Activated T-cell treated with anti-CD3 and anti-CD28 coated beads for 4 hours (primary cell): ENCODE measurements around the gene RAB28.
"Not testable (repeated sequence)": the region's sequence is repeated elsewhere in the genome, so short reads cannot be mapped to it uniquely, and the experiment has no call there.

Experiments
- DNase-seq: peaks from one replicate; pipeline ENCODE4 v3.0.0-alpha.2; 2020

RAB28 gene

DNA sequence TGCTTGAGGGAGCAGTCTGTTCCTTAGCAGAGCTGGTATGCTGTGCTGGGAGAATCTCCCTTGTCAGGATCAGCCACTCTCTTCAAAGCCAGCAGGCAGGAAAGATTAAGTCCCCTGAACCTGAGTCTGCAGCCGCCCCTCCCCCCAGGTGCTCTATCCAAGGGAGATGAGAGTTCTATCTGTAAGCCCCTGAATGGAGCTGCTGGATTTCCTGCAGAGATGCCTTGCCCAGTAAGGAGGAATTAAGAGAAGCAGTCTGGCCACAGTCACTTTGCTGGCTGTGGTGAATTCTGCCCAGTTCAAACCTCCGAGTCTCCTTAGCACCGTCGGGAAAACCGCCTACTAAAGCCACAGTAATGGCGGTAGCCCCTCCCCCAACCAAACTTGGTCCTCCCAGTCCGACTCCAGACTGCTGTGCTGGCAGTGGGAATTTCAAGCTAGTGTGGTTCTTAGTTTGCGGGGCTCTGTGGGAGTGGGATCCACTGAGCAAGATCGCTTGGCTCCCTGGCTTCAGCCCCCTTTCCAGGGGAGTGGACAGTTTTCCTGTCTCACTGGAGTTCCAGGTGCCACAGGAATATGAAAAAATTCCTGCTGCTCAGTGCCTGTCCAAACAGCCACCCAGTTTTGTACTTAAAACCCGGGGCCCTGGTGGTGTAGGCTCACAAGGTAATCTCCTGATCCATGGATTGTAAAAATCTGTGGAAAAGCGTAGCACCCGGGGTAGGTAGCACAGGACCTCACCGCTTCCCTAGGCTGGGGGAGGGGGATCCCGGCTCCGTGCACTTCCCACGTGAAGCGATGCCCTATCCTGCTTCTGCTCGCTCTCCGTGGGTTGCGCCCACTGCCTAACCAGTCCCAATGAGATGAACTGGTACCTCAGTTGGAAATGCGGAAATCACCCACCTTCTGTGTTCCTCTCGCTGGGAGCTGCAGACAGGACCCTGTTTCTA lies 38.0 kb downstream of the RAB28 start:
- DNase-seq: no peak

DNA sequence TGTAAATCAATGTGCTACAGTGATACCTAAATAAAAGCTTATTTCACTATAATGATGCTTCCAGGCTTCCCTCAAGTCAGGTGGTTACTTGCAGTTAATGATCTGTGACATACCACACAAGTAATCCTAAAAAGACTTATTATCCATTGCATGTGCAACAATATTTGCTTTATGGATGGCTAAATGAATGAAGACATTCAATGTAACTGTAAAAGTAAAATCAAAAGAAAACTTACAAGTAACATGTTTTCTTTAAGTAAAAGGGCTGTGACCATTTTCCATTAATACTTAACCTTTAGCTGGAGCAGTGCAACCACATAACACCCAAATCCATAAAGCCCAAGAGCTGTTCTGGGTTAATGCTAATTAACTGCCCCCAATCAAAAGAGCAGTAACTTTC lies 42.6 kb downstream of the RAB28 start:
- no peak for DNase-seq

DNA sequence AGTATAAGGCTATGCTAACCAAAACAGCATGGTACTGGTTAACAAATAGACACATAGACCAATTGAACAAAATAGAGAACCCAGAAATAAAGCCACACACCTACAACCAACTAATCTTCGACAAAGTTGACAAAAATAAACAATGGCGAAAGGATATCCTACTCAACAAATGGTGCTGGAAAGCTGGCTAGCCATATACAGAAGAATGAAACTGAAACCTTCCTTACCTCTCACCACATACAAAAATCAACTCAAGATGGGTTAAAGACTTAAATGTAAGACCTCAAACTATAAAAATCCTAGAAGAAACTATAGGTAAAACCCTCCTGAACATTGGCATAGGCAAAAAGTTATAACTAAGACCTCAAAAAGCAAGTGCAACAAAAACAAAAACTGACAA lies 47.2 kb downstream of the RAB28 start:
- DNase-seq: no peak

DNA sequence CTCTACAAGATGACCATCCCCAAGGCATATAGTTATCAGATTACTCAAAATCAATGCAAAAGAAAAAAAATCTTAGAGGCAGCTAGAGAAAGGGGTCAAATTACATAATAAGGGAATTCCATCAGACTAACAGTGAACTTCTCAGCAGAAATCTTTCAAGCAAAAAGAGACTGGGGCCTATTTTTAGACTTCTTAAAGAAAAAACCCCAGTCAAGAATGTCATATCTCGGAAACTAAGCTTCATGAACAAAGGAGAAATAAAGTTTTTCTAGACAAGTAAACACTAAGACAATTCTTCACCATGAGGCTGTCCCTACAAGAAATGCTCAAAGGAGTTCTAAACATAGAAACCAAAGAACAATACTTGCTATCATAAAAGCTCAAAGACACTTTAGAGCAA lies 51.7 kb downstream of the RAB28 start:
- no peak for DNase-seq

DNA sequence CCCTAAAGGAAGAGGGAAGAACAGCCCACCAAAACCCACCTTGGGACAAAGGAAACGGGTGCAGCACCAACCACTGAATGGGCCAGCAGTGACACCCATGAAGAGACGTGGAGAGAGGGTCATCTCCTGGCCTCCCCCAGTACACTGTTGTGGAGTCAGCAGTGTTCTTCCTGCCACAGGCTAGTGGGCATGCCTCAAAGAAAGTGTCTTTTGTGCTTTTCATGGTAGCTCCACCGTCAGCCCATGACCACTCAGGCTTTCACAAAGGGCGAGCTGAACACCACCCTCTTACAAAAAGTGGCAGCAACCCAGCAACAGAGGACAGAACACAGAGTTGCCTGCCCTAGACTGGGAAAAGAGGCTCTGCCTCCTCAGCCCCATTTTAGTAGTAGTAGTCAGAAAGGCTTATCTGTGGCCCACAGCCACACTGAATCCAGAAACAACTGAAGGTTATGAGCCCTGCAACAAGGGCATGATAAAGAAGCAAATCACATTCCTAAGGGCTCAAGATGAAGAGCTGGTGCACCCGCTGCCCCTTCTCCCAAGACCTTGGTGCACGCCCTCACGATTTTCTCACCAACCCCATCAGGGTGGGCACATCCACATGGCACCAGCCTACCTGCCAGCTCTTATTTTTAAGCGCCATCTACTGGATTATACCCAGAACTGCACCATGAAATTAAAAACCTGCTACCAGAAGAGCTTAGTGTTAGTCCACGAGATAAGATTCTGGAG lies 53.1 kb downstream of the RAB28 start:
- no peak for DNase-seq

DNA sequence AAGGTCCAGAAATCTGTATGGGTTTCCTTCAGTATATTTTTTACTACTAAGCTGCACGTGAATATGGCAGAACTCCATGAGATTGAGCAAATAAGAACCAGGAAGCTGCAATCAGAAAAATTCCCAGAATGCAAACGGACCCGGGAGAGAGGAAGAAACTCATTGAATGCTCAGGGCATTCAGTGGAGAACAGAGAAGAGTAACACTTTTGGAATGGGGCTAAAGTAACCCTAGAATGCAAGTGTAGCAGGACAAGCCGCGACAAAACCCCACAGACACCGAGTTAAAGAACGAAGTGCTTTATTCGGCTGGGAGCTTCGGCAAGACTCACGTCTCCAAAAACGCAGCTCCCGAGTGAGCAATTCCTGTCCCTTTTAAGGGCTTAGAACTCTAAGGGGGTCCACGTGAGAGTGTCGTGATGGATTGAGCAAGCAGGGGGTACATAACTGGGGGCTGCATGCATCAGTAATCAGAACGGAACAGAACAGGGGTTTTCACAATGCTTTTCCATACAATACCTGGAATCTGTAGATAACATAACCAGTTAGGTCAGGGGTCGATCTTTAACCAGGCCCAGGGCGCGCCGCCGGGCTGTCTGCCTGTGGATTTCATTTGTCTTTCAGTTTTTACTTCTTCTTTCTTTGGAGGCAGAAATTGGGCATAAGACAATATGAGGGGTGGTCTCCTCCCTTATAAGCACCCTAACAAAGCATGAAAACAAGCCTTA lies 56.4 kb downstream of the RAB28 start:
- no peak for DNase-seq

DNA sequence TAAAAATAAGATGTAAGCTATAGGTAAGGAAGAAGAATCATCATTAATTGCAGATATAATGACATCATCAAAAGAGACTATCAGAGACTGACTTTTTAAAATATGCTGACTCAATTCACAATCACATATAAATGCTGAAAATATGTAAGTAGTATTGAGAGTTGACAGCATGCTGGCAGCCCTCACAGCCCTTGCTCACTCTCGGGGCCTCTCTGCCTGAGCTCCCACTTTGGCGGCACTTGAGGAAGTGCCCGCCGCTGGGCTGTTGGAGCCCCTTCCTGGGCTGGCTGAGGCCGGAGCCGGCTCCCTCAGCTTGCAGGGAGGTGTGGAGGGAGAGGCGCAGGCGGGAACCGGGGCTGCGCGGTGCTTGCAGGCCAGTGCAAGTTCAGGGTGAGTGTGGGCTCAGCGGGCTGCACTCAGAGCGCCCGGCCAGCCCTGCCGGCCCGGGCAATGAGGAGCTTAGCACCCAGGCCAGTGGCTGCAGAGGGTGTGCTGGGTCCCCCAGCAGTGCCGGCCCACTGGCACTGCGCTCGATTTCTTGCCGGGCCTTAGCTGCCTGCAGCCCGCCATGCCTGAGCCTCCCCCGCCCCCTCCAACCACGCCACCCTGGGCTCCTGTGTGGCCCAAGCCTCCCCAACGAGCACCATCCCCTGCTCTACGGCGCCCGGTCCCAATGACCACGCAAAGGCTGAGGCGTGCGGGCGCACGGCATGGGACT lies 68.9 kb downstream of the RAB28 start:
- no peak for DNase-seq

DNA sequence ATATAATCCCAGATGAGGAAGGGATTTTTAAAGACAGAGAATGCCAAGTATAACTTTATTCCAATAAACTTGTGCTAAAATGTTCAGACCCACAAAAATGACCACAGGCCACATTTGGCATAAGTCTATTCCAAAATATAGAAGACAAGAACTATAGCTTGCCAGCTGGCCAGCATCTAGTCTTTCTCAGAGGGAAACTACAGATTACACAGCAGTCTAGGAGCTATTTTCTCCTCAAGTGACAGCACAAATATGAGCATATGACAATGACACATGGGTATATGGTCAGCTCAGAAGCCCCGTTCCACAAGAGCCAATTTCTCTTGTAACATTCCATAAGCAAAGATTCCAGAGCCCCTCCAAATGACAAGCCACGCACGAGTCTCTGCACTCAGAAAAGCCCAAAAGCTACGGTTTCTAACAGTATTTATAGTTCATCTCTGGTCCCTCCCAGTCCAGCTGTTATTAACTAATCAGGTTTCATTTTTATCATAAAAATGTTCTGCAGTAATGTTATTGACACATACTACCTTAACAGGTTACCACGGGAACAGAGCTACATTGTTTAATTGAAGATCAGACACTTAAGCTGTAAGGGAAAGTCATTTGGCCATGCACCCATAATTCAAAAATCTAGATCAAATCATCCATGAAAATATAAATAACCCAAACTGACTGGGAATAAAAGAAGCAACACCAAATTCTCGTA lies 70.3 kb downstream of the RAB28 start:
- DNase-seq: no peak

DNA sequence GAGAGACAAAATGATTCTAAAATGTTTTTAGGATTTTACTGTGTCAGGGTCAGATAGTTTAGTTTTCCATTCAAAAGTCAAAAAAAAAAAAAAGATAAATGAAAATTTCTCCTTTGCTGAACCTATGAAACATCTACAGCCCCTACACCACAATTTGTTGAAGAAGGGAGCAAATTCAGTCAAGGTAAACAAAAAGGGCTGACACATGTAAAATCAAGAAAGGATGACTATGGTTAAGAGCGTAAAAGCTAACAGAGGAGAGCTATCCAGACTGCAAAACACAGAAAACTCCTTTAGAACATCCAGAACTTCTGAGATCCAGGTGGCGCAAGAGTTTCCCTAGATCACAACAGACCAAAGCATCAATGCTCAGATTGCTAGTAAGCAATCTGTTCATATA lies 72.2 kb downstream of the RAB28 start:
- DNase-seq: no peak

DNA sequence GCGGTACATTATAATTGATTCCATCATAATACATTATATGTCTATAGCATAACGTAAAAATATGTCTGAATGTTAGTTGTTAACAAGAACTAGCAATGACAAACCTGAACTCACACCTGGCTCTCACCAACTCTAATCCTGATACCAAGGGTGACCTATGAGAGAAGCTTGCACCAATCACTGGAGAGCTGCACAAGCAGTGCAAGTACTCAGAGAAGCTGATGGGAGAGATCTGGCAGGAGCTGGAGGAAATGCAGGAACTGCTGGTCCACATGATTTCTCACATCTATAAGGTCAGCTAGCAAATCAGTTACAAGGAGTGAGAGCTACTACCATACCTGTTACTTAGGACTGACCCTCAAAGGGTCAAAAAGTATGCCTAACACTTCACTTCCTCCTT lies 74.8 kb downstream of the RAB28 start:
- no peak for DNase-seq

DNA sequence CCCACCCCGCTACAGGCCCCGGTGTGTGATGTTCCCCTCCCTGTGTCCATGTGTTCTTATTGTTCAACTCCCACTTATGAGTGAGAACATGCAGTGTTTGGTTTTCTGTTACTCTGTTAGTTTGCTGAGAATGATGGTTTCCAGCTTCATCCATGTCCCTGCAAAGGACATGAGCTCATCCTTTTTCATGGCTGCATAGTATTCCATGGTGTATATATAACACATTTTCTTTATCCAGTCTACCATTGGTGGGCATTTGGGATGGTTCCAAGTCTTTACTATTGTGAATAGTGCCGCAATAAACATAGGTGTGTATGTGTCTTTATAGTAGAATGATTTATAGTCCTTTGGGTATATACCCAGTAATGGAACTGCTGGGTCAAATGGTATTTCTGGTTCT lies 78.0 kb downstream of the RAB28 start:
- DNase-seq: not testable (repeated sequence)

DNA sequence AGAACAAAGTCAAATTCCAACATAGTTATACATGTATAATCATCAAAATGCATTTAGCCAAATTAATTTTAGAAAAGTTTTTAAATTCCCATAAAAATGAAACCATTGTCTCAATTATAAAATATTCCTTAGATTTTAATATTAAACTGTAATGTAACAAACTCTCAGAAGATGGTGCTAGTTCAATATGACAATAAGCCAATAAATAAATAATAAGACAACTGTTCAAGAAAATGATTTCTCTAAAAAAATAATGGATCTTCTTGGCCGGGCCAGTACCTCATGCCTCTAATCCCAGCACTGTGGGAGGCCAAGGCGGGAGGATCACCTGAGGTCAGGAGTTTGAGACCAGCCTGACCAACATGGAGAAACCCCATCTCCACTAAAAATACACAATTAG lies 80.3 kb downstream of the RAB28 start:
- no peak for DNase-seq

DNA sequence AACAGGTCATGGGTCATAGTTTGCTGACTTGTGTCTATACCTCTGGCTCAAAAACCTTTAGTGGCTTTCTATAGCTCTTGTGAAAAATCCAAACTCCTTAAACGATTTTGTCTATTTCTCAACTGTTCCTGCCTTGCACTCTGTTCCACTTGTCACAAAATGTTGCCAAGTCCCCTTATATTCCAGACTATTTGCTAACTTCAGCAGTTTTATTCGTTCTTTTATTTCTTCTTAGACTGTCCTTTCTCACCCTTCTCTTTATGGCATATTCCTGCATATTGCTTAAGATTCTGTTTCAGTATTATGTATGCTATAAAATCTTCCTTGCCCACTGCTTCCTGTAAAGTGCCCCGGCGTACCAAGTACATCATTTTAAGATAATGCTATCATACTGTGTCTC lies 80.8 kb downstream of the RAB28 start:
- no peak for DNase-seq

DNA sequence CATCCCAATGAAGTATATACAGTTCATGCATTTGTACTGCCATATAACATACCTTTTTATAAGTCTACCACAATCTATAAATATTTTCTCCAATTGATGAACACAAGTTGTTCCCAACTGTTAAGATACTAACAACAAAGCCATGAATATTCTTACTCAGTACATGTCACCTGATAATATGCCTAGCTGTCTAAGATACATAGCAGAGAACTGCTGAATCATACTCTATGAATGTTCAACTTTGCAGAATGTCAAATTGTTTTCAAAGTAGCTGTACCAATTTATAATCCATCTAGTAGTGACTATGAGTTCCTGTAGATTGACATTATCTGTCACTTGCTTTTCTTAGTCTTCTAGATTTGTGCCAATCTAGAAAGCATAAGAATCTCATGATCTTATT lies 84.9 kb downstream of the RAB28 start:
- no peak for DNase-seq

DNA sequence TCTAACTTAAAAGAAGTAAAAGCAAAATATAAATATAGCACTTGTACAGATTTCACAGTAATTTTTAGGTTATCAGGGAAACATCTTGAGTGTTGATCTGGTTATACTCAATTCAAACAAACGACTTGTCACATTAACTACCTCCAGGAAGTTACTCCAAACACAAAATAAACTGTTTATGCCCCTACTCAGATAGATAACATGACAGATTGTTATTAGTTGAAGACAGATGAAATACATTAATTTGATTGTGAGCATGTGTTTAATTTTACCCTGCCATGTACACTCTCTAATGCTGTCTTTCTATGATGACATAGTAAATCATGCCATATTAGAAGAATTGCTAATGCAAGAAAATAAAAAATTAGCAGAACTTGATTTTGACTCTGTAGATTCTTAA lies 88.0 kb downstream of the RAB28 start:
- DNase-seq: no peak

DNA sequence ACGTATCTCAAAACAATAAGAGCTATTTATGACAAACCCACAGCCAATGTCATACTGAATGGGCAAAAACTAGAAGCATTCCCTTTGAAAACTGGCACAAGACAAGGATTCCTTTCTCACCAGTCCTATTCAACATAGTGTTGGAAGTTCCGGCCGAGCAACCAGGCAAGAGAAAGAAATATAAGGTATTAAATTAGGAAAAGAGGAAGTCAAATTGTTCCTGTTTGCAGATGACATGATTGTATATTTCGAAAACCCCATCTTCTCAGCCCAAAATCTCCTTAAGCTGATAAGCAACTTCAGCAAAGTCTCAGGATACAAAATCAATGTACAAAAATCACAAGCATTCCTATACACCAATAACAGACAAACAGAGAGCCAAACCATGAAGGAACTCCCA lies 94.2 kb downstream of the RAB28 start:
- not testable (repeated sequence) for DNase-seq

DNA sequence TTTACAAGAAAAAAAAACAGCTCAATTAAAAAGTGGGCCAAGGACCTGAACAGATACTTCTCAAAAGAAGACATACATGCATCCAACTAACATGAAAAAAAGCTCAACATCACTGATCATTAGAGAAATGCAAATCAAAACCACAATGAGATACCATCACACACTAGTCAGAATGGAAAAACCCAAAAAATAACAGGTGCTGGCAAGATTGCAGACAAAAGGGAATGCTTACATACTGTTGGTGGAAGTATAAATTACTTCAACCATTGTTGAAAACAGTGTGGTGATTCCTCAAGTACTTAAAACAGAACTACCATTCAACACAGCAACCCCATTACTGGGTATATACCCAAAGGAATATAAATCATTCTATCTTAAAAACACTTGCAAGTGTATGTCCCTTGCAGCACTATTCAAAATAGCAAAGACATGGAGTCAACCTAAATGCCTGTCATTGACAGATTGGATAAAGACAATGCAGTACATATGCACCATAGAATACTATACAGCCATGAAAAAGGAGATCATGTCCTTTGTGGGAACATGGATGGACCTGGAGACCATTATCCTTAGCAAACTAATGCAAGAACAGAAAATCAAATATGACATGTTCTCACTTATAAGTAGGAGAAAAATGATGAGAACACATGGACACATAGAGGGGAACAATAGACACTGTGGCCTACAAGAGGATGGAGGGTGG lies 97.6 kb downstream of the RAB28 start:
- no peak for DNase-seq

DNA sequence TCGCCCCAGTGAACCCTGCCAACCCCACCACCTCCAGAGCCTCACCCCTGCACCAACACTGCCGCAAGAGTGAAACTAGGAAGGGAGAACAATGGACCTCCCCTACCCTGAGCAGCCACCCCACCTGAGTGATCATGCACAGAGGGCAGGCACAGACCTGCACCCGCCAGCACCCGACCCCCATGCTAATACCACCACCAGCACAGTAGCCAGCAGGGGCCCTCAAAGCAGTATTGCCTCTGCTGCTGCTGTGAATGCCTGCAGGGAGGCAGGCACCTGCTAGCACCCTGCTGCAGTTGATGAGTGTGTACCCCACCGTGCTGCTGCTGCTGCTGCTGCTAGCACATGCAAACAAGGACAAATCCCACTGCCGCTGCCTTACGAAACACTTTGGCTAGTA lies 100.1 kb downstream of the RAB28 start:
- DNase-seq: no peak

DNA sequence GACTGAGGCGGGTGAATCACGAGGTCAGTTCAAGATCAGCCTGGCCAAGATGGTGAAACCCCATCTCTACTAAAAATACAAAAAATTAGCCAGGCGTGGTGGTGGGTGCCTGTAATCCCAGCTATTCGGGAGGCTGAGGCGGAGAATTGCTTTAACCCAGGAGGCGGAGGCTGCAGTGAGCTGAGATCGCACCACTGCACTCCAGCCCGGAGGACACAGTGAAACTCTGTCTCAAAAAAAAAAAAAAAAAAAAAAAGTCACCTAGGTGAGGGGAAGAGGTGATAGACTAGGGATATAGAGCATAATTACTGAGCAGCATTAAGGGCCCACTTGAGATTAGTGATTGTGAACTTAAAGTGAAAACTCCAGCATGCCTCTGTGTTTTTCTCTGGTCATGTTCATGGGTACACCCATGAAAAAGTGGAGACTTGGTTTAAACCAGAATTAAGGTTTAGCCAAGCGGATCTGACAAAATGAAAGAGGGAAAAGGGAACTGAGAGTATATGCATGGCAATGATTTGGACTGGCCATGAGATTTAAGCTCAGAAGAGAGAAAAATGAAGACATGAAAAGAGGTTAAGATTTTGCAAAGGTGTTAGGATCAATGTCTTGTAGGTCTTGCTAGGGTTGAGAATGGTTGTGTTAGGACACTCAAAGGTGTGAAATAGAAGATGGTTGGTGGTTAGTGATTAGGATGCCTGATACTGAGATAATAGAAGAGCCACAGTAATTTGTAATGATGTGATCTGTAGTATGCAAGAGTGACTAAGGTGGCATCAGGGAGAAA lies 105.0 kb downstream of the RAB28 start:
- no peak for DNase-seq

DNA sequence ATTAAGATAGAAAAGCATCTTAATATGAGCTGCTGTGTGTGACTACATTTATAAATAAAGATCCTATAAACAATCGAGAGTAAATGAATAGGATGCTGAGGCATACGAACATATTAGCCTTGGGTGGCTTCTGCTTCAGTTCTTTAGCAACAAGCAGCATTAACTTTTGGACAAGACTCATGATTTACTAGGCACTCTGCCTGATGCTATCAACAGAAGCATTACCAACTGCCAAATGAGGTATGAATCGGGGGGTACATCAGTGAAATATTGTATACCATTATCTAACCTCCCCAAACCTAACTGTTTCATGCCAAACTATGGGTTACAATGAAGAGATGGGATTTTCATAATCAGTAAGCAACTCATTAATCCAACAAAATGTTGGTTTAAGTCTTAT lies 113.1 kb downstream of the RAB28 start:
- DNase-seq: no peak

DNA sequence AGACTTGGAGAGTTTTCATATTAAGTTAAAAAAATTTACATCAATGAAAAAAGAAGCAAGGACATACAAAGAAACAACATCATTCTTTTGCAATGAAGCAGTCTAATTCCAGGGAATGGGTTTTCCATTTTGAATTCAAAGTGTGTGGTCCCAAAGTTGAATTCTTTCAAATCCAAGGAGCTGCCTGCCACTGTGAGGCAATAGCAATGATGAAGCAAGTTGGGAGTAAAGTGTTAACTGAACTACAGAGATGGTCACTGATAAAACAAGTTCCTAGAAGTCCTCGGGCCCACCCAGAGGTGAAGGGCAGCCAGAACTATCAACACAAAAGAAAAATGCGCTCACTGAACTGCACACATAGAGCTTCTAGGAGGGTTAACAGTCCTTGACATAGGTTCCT lies 115.9 kb downstream of the RAB28 start:
- no peak for DNase-seq
